ENCODE measurements around the gene AQP2. TPM values are rescaled to one million over a fixed set of nuclear protein-coding genes. Genes with fewer than 3 reads are reported as not detected.

The AQP2 gene
- total RNA-seq, 1 experiment from 2014 or later = not detected

- Mint-ChIP-seq H3K9me3 (ENCODE audit: unreplicated experiment) (no peaks in the 10 kb centered on the region), H3K4me3 (ENCODE audit: unreplicated experiment) (no peak overlapping the region), H3K27me3 (ENCODE audit: insufficient read depth, unreplicated experiment) (no peaks in the 10 kb centered on the region), H3K36me3 (ENCODE audit: insufficient read depth, unreplicated experiment) (peaks cover 7% of the 10 kb centered on the region), H3K4me1 (ENCODE audit: low read depth, unreplicated experiment) (peaks cover 7% of the 10 kb centered on the region), H3K27ac (ENCODE audit: unreplicated experiment) (no peak overlapping the region)
- Histone ChIP-seq H3K9me3 (no peaks in the 10 kb centered on the region), H3K27me3 (replicated peaks; ENCODE audit: control insufficient read depth, insufficient read depth, low read length) (no peaks in the 10 kb centered on the region), H3K4me3 (ENCODE audit: low read depth, low read length) (no peak overlapping the region), H3K36me3 (ENCODE audit: control insufficient read depth, insufficient read depth, low read length) (no peaks in the 10 kb centered on the region), H3K4me1 (no peaks in the 10 kb centered on the region)
- intact Hi-C loops (cut with micrococcal nuclease; ENCODE audit: unreplicated experiment) = loop anchor here (5.0 kb wide), 1 partner anchor 35 kb away; no protein-coding TSS in a partner anchor
- BruUV-seq (replicated peaks) = no TSS peak
- TF ChIP-seq CTCF (IDR thresholded peaks at IDR 0.05; ENCODE audit: insufficient read depth in 1 of 2, low read depth in 1 of 2, low read length in 1 of 2, severe bottlenecking in 1 of 2, unreplicated experiment in 1 of 2) = no peak
- no peak for DNase-seq
- ChIA-PET CTCF (no interaction called here), POLR2A (no interaction called here)
Measured at GRCh38 chr12:49902399-49903350, 47.9 kb upstream of the AQP2 start.

- H3K9me3 ChIP-seq = no peaks in the 10 kb centered on the region
- DNase-seq = no peak
- TF ChIP-seq CTCF (IDR thresholded peaks at IDR 0.05; ENCODE audit: insufficient read depth in 1 of 2, low read depth in 1 of 2, low read length in 1 of 2, severe bottlenecking in 1 of 2, unreplicated experiment in 1 of 2) = no peak
- ChIA-PET POLR2A (no interaction called here), CTCF (no interaction called here)
- H3K4me3 ChIP-seq (ENCODE audit: low read depth, low read length) = no peak overlapping the region
- no peak overlapping the region for H3K27ac Mint-ChIP-seq (ENCODE audit: unreplicated experiment)
- no peaks in the 10 kb centered on the region for H3K27me3 Mint-ChIP-seq (ENCODE audit: insufficient read depth, unreplicated experiment)
- no peaks in the 10 kb centered on the region for H3K27me3 ChIP-seq (replicated peaks; ENCODE audit: control insufficient read depth, insufficient read depth, low read length)
- H3K4me1 ChIP-seq = no peaks in the 10 kb centered on the region
- intact Hi-C loops (cut with micrococcal nuclease; ENCODE audit: unreplicated experiment) = loop anchor here (5.0 kb wide), 1 partner anchor 36 kb away; no protein-coding TSS in a partner anchor
- BruUV-seq (replicated peaks) = no TSS peak
- H3K4me3 Mint-ChIP-seq (ENCODE audit: unreplicated experiment) = no peak overlapping the region
- peaks cover 7% of the 10 kb centered on the region for H3K4me1 Mint-ChIP-seq (ENCODE audit: low read depth, unreplicated experiment)
- peaks cover 7% of the 10 kb centered on the region for H3K36me3 Mint-ChIP-seq (ENCODE audit: insufficient read depth, unreplicated experiment)
- no peaks in the 10 kb centered on the region for H3K9me3 Mint-ChIP-seq (ENCODE audit: unreplicated experiment)
- no peaks in the 10 kb centered on the region for H3K36me3 ChIP-seq (ENCODE audit: control insufficient read depth, insufficient read depth, low read length)
Measured at GRCh38 chr12:49903351-49903699, 47.2 kb upstream of the AQP2 start.

GRCh38 chr12:49903700-49904423 lies 46.7 kb upstream of the AQP2 start, which contains the start of gene FAIM2:
TSS of gene FAIM2 (minus strand) at chr12:49903900. CDS start at chr12:49903792, 108 bp downstream.
- H3K4me1 Mint-ChIP-seq (ENCODE audit: low read depth, unreplicated experiment) = peaks cover 7% of the 10 kb centered on the region
- ChIA-PET POLR2A (no interaction called here), CTCF (interaction anchor here (1.2 kb wide), 1 partner anchor 37 kb away, joined by 4 read pairs; no protein-coding TSS in a partner anchor)
- no peak within 1 kb of the TSS for H3K4me3 Mint-ChIP-seq (ENCODE audit: unreplicated experiment)
- intact Hi-C loops (cut with micrococcal nuclease; ENCODE audit: unreplicated experiment) = loop anchor here (5.0 kb wide), 1 partner anchor 37 kb away; no protein-coding TSS in a partner anchor
- Histone ChIP-seq H3K4me3 (ENCODE audit: low read depth, low read length) (no peak within 1 kb of the TSS), H3K27me3 (replicated peaks; ENCODE audit: control insufficient read depth, insufficient read depth, low read length) (no peaks in the 10 kb centered on the region), H3K9me3 (no peaks in the 10 kb centered on the region), H3K36me3 (ENCODE audit: control insufficient read depth, insufficient read depth, low read length) (no peaks in the 10 kb centered on the region), H3K4me1 (no peaks in the 10 kb centered on the region)
- no peak for TF ChIP-seq CTCF (IDR thresholded peaks at IDR 0.05; ENCODE audit: insufficient read depth in 1 of 2, low read depth in 1 of 2, low read length in 1 of 2, severe bottlenecking in 1 of 2, unreplicated experiment in 1 of 2)
- H3K27me3 Mint-ChIP-seq (ENCODE audit: insufficient read depth, unreplicated experiment) = no peaks in the 10 kb centered on the region
- BruUV-seq (replicated peaks) = no TSS peak
- no peak within 1 kb of the TSS for H3K27ac Mint-ChIP-seq (ENCODE audit: unreplicated experiment)
- H3K36me3 Mint-ChIP-seq (ENCODE audit: insufficient read depth, unreplicated experiment) = peaks cover 7% of the 10 kb centered on the region
- no peaks in the 10 kb centered on the region for H3K9me3 Mint-ChIP-seq (ENCODE audit: unreplicated experiment)
- no peak for DNase-seq
